Osteocyte (in vitro differentiated cells): ENCODE results near the gene HTR2C. TPM values are rescaled to one million over a fixed set of nuclear protein-coding genes. Genes with fewer than 3 reads are reported as not detected.
A peak's percentile ranks its signal among the peaks of the same experiment; 100 is the strongest.

Source experiments
- DNase-seq: peaks from one replicate; pipeline ENCODE4 v3.0.0; 2021; ENCODE audit warnings: mixed read lengths; ENCODE audit not compliant: unreplicated experiment; ENCODE audit errors: extremely low spot score
- H3K27ac Mint-ChIP-seq: one replicate; pipeline ENCODE4 v1.8.0; 2021; ENCODE audit warnings: mild to moderate bottlenecking, mixed read lengths; ENCODE audit not compliant: unreplicated experiment
- H3K27me3 Mint-ChIP-seq: one replicate; pipeline ENCODE4 v1.8.0; 2021; ENCODE audit warnings: mixed read lengths; ENCODE audit not compliant: unreplicated experiment
- H3K36me3 Mint-ChIP-seq: one replicate; pipeline ENCODE4 v1.8.0; 2021; ENCODE audit warnings: mixed read lengths; ENCODE audit not compliant: unreplicated experiment
- H3K4me1 Mint-ChIP-seq: one replicate; pipeline ENCODE4 v1.8.0; 2021; ENCODE audit warnings: mixed read lengths; ENCODE audit not compliant: unreplicated experiment
- H3K4me3 Mint-ChIP-seq: one replicate; pipeline ENCODE4 v1.8.0; 2021; ENCODE audit warnings: mild to moderate bottlenecking, moderate library complexity, mixed read lengths; ENCODE audit not compliant: unreplicated experiment
- H3K9me3 Mint-ChIP-seq: one replicate; pipeline ENCODE4 v1.8.0; 2021; ENCODE audit warnings: mixed read lengths; ENCODE audit not compliant: unreplicated experiment
- CTCF ChIP-seq: fragments of 200-600 bp; sonication (generic); IDR thresholded peaks from 2 replicates; pipeline ENCODE4 v1.5.0; 2021; ENCODE audit warnings: antibody characterized with exemption, mild to moderate bottlenecking, moderate library complexity
- total RNA-seq: library from RNA; stranded (reverse); gene quantifications from 2 replicates; pipeline ENCODE4 v1.2.1, GENCODE V29; 2021

HTR2C gene
- total RNA-seq, 1 donor from 2014 or later: not detected

DNA sequence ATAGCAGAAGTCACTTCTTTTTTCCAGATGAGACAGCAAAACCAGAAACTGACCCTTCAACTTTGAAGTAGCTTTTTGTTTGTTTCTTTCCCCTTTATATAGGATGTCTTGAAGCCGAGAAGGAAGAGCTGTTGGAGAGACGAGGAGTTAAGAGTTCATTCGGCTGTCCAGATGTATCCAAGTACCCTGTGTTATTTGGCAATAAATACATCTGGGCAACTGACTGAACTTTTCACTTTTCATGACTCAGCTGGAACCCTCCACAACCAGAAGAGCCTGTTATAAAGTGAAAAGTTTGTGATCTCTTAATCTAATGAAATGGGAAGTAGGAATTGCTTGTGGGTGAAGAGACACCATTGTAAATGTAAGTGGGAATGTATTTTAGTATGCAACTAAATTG lies 131.2 kb downstream of the HTR2C start:
- H3K4me1 Mint-ChIP-seq: no peaks in the 10 kb centered on the region
- no peak for TF ChIP-seq CTCF
- DNase-seq: no peak
- no peak overlapping the region for H3K4me3 Mint-ChIP-seq
- H3K27me3 Mint-ChIP-seq: peaks cover 4% of the 10 kb centered on the region
- H3K9me3 Mint-ChIP-seq: no peaks in the 10 kb centered on the region
- no peak overlapping the region for H3K27ac Mint-ChIP-seq
- H3K36me3 Mint-ChIP-seq: no peaks in the 10 kb centered on the region

DNA sequence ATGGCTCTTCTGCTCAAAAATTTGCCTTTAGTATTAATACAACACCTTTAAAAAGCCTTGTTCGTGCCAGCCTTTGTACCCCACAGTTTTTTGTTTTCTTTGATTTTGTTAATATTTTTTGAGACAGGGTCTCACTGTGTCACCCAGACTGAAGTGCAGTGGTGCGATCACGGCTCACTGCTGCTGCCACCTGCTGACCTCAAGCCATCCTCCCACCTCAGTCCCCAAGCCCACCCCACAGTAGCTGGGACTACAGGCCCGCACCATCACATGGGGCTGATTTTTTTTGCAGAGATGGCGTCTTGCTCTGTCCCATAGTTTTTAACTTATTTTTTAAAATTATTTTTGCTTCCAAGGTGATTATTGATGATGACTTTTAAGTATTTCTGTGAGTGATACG lies 134.0 kb downstream of the HTR2C start:
- Mint-ChIP-seq H3K4me1 (no peaks in the 10 kb centered on the region), H3K9me3 (no peaks in the 10 kb centered on the region), H3K36me3 (no peaks in the 10 kb centered on the region), H3K4me3 (no peak overlapping the region), H3K27ac (no peak overlapping the region), H3K27me3 (peaks cover 4% of the 10 kb centered on the region)
- peak; percentile 53 for TF ChIP-seq CTCF
- no peak for DNase-seq

DNA sequence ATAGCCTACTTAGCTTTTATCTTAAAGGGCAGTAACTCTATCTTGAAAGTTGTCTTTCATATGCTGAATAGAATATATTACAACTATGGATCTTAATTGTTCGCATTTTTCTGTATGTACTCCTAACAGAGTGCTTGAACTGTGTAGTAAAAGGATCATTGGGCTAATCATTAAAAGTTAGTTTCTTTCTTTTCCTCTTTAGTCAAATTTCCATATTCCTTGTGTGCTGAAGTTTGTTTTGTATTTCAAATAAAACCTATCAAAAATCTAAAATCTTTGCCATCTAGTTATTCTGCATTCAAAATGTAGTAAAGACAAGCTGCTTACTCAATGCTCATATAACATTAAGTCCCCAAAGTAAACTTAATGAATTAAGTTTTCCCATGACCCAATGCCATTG lies 182.7 kb downstream of the HTR2C start:
- Mint-ChIP-seq H3K27ac (no peak overlapping the region), H3K36me3 (no peaks in the 10 kb centered on the region), H3K27me3 (no peaks in the 10 kb centered on the region), H3K4me3 (no peak overlapping the region), H3K4me1 (no peaks in the 10 kb centered on the region), H3K9me3 (no peaks in the 10 kb centered on the region)
- no peak for DNase-seq
- no peak for TF ChIP-seq CTCF

GRCh38 chrX:114774691-114775090 lies 190.8 kb downstream of the HTR2C start:
- H3K4me3 Mint-ChIP-seq: no peak overlapping the region
- H3K4me1 Mint-ChIP-seq: no peaks in the 10 kb centered on the region
- no peak for DNase-seq
- no peak overlapping the region for H3K27ac Mint-ChIP-seq
- no peak for TF ChIP-seq CTCF
- no peaks in the 10 kb centered on the region for H3K27me3 Mint-ChIP-seq
- H3K36me3 Mint-ChIP-seq: no peaks in the 10 kb centered on the region
- H3K9me3 Mint-ChIP-seq: no peaks in the 10 kb centered on the region

- no peak overlapping the region for H3K27ac Mint-ChIP-seq
- no peaks in the 10 kb centered on the region for H3K4me1 Mint-ChIP-seq
- TF ChIP-seq CTCF: no peak
- peaks cover 15% of the 10 kb centered on the region for H3K9me3 Mint-ChIP-seq
- no peaks in the 10 kb centered on the region for H3K27me3 Mint-ChIP-seq
- H3K4me3 Mint-ChIP-seq: no peak overlapping the region
- DNase-seq: no peak
- H3K36me3 Mint-ChIP-seq: no peaks in the 10 kb centered on the region
Measured at GRCh38 chrX:114782925-114783324, 199.0 kb downstream of the HTR2C start.
